ENCODE results near the gene PAPPA2.

DNA sequence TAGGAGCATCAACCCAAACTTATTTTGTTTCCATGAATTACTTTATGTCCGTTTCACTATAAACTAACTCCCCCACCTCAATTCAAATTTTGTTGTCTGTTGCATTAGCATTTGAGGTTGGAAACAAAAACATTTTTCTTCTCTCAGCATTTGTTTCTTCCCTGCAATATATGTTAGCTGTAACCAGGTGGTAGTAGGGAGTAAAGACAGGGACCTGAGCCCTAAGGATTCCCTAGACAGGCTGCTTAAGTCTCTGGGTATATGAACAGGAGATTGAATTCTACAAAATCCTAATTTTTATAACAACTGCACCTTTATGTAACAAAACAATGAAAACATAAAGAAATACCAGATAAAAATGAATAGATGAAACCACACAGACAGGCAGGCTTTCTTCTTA is 242.6 kb downstream of the PAPPA2 start:
- TF ChIP-seq, protein P1, sequence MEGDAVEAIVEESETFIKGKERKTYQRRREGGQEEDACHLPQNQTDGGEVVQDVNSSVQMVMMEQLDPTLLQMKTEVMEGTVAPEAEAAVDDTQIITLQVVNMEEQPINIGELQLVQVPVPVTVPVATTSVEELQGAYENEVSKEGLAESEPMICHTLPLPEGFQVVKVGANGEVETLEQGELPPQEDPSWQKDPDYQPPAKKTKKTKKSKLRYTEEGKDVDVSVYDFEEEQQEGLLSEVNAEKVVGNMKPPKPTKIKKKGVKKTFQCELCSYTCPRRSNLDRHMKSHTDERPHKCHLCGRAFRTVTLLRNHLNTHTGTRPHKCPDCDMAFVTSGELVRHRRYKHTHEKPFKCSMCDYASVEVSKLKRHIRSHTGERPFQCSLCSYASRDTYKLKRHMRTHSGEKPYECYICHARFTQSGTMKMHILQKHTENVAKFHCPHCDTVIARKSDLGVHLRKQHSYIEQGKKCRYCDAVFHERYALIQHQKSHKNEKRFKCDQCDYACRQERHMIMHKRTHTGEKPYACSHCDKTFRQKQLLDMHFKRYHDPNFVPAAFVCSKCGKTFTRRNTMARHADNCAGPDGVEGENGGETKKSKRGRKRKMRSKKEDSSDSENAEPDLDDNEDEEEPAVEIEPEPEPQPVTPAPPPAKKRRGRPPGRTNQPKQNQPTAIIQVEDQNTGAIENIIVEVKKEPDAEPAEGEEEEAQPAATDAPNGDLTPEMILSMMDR (conservative IDR thresholded peaks at IDR 0.05; ENCODE audit: low read depth, low read length): no peak
- TF ChIP-seq RAD21 (IDR thresholded peaks at IDR 0.05; ENCODE audit: low read length) (no peak), RFX5 (IDR thresholded peaks at IDR 0.05; ENCODE audit: low read depth, low read length) (no peak), POLR2A (IDR thresholded peaks at IDR 0.05; ENCODE audit: low read depth, low read length) (no peak), MAFK (IDR thresholded peaks at IDR 0.05; ENCODE audit: low read depth, low read length) (no peak), CEBPB (IDR thresholded peaks at IDR 0.05; ENCODE audit: low read depth, low read length) (no peak), FOS (IDR thresholded peaks at IDR 0.05; ENCODE audit: low read depth, low read length) (no peak), MAZ (IDR thresholded peaks at IDR 0.05; ENCODE audit: borderline replicate concordance, low read depth, low read length) (no peak)
- TF ChIP-seq, protein P2, sequence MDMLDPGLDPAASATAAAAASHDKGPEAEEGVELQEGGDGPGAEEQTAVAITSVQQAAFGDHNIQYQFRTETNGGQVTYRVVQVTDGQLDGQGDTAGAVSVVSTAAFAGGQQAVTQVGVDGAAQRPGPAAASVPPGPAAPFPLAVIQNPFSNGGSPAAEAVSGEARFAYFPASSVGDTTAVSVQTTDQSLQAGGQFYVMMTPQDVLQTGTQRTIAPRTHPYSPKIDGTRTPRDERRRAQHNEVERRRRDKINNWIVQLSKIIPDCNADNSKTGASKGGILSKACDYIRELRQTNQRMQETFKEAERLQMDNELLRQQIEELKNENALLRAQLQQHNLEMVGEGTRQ (IDR thresholded peaks at IDR 0.05; ENCODE audit: low read depth, low read length): no peak
- TF ChIP-seq, protein P3, sequence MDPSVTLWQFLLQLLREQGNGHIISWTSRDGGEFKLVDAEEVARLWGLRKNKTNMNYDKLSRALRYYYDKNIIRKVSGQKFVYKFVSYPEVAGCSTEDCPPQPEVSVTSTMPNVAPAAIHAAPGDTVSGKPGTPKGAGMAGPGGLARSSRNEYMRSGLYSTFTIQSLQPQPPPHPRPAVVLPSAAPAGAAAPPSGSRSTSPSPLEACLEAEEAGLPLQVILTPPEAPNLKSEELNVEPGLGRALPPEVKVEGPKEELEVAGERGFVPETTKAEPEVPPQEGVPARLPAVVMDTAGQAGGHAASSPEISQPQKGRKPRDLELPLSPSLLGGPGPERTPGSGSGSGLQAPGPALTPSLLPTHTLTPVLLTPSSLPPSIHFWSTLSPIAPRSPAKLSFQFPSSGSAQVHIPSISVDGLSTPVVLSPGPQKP (IDR thresholded peaks at IDR 0.05; ENCODE audit: borderline replicate concordance, low read depth, low read length): no peak
